ENCODE data around the gene RANBP3L. TPM values are rescaled to one million over a fixed set of nuclear protein-coding genes. Genes with fewer than 3 reads are reported as not detected.

The RANBP3L gene
- total RNA-seq, 2 donors from 2014 or later: 17.7 to 21.2 TPM

- H3K4me3 ChIP-seq: no peak overlapping the region
- H3K27me3 ChIP-seq (replicated peaks; ENCODE audit: insufficient read depth): no peaks in the 10 kb centered on the region
- H3K9me3 ChIP-seq: no peaks in the 10 kb centered on the region
- intact Hi-C loops (cut with DNase I): no loop called here
- no peak overlapping the region for H3K27ac ChIP-seq
- no peak for DNase-seq (ENCODE audit: low spot score)
- no peaks in the 10 kb centered on the region for H3K4me1 ChIP-seq (replicated peaks)
- H3K36me3 ChIP-seq: no peaks in the 10 kb centered on the region
- TF ChIP-seq, protein P1, sequence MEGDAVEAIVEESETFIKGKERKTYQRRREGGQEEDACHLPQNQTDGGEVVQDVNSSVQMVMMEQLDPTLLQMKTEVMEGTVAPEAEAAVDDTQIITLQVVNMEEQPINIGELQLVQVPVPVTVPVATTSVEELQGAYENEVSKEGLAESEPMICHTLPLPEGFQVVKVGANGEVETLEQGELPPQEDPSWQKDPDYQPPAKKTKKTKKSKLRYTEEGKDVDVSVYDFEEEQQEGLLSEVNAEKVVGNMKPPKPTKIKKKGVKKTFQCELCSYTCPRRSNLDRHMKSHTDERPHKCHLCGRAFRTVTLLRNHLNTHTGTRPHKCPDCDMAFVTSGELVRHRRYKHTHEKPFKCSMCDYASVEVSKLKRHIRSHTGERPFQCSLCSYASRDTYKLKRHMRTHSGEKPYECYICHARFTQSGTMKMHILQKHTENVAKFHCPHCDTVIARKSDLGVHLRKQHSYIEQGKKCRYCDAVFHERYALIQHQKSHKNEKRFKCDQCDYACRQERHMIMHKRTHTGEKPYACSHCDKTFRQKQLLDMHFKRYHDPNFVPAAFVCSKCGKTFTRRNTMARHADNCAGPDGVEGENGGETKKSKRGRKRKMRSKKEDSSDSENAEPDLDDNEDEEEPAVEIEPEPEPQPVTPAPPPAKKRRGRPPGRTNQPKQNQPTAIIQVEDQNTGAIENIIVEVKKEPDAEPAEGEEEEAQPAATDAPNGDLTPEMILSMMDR (IDR thresholded peaks at IDR 0.05): no peak
- no peak for TF ChIP-seq POLR2A (IDR thresholded peaks at IDR 0.05)
- TF ChIP-seq POLR2AphosphoS5 (IDR thresholded peaks at IDR 0.05): no peak
Measured at GRCh38 chr5:36227046-36227445, 74.7 kb downstream of the RANBP3L start.

DNA sequence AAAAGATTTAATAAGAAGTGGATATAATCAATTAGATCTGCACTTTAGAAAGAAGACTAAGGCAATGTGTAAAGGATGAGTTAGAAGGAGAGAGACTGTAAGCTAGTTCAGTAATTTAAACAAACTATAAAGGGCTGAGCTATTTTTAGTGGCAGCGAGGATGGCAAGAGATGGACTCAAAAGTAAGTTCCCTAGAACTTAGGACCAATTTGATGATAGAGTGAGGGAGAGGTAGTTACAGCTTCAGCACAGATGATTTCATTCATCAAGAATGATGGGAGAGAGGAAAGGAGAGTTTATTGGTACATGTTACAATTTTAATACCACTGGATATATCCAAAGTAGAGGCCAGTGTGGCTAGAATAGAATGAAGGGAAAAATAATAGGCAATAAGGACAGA, 79.1 kb downstream of the RANBP3L start:
- DNase-seq (ENCODE audit: low spot score): no peak
- H3K9me3 ChIP-seq: no peaks in the 10 kb centered on the region
- TF ChIP-seq POLR2AphosphoS5 (IDR thresholded peaks at IDR 0.05): no peak
- TF ChIP-seq, protein P1 (IDR thresholded peaks at IDR 0.05): no peak
- intact Hi-C loops (cut with DNase I): no loop called here
- no peak overlapping the region for H3K27ac ChIP-seq
- no peaks in the 10 kb centered on the region for H3K27me3 ChIP-seq (replicated peaks; ENCODE audit: insufficient read depth)
- H3K36me3 ChIP-seq: no peaks in the 10 kb centered on the region
- no peaks in the 10 kb centered on the region for H3K4me1 ChIP-seq (replicated peaks)
- H3K4me3 ChIP-seq: no peak overlapping the region
- WGBS: 88% methylated on average over 1 of the region's 1 CpG

DNA sequence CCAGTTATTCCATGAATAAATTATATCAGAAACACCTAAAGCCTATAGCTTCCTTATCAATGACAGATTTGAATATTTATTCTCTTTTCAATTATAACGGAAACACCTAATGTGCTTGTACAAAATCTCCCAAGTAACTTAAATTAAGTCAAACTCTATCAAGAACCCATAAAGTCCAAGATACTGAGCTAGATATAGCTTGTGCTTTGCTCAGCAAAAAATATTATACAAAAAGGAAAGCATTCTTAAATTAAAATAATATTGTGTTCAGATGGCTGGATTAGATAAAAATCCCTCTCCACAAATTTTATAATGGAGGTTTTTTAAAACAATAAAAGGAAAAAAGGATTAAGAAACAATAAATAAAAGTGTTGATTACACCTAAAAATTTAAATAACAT, 83.7 kb downstream of the RANBP3L start:
- Histone ChIP-seq H3K27ac (no peak overlapping the region), H3K4me1 (replicated peaks) (no peaks in the 10 kb centered on the region), H3K36me3 (no peaks in the 10 kb centered on the region), H3K9me3 (no peaks in the 10 kb centered on the region), H3K27me3 (replicated peaks; ENCODE audit: insufficient read depth) (no peaks in the 10 kb centered on the region), H3K4me3 (no peak overlapping the region)
- 93% methylated on average over 1 of the region's 1 CpG for WGBS
- intact Hi-C loops (cut with DNase I): no loop called here
- TF ChIP-seq POLR2A (IDR thresholded peaks at IDR 0.05): no peak
- no peak for TF ChIP-seq POLR2AphosphoS5 (IDR thresholded peaks at IDR 0.05)
- TF ChIP-seq, protein P1 (IDR thresholded peaks at IDR 0.05): no peak
- DNase-seq (ENCODE audit: low spot score): no peak

- DNase-seq (ENCODE audit: low spot score): no peak
- no peak overlapping the region for H3K27ac ChIP-seq
- intact Hi-C loops (cut with DNase I): no loop called here
- no peaks in the 10 kb centered on the region for H3K36me3 ChIP-seq
- no peaks in the 10 kb centered on the region for H3K4me1 ChIP-seq (replicated peaks)
- no peaks in the 10 kb centered on the region for H3K27me3 ChIP-seq (replicated peaks; ENCODE audit: insufficient read depth)
- TF ChIP-seq, protein P1 (IDR thresholded peaks at IDR 0.05): no peak
- TF ChIP-seq POLR2AphosphoS5 (IDR thresholded peaks at IDR 0.05): no peak
- TF ChIP-seq POLR2A (IDR thresholded peaks at IDR 0.05): no peak
- H3K9me3 ChIP-seq: no peaks in the 10 kb centered on the region
- WGBS: 81% methylated on average over 1 of the region's 1 CpG
- no peak overlapping the region for H3K4me3 ChIP-seq
Measured at GRCh38 chr5:36217567-36217966, 84.1 kb downstream of the RANBP3L start.

DNA sequence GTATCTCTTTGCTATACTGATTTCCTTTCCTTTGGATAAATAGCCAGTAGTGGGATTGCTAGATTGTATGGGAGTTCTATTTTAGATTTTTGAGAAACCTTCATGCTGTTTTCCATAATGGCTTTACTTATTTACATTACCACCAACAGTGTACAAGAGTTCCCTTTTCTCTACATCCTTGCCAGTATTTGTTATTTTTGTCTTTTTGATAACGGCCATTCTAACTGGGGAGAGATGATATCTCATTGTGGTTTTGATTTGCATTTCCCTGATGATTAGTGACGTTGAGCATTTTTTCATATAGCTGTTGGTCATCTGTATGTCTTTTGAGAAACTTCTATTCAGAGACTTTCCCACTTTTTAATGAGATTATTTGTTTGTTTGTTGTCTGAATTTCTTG, 85.8 kb downstream of the RANBP3L start:
- no peaks in the 10 kb centered on the region for H3K27me3 ChIP-seq (replicated peaks; ENCODE audit: insufficient read depth)
- H3K36me3 ChIP-seq: no peaks in the 10 kb centered on the region
- TF ChIP-seq, protein P1 (IDR thresholded peaks at IDR 0.05): no peak
- DNase-seq (ENCODE audit: low spot score): no peak
- no peaks in the 10 kb centered on the region for H3K9me3 ChIP-seq
- H3K4me1 ChIP-seq (replicated peaks): no peaks in the 10 kb centered on the region
- intact Hi-C loops (cut with DNase I): no loop called here
- no peak overlapping the region for H3K4me3 ChIP-seq
- H3K27ac ChIP-seq: no peak overlapping the region
- 73% methylated on average over 2 of the region's 2 CpGs for WGBS

Data from prostate gland (tissue), 2 donors.